Measurements from ENCODE around the gene TMEM11.

DNA sequence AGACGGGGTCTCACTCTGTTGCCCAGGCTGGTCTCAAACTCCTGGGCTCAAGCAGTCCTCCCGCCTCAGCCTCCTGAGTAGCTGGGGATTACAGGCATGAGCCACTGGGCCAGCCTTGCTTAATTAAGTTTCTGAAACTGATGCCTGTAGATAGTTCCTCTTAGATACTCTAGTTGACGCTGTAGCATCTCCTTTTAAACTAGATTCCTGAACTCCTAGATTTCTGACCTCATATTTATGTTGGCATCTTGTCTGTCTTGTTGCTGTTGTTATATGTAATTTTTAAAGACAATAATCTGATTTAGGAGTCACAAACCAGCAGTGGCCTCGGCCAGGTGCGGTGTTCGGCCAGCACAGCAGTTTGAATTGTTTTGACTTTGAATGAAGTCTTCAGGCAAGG, 49.7 kb downstream of the TMEM11 start:
- TF ChIP-seq, protein P1, sequence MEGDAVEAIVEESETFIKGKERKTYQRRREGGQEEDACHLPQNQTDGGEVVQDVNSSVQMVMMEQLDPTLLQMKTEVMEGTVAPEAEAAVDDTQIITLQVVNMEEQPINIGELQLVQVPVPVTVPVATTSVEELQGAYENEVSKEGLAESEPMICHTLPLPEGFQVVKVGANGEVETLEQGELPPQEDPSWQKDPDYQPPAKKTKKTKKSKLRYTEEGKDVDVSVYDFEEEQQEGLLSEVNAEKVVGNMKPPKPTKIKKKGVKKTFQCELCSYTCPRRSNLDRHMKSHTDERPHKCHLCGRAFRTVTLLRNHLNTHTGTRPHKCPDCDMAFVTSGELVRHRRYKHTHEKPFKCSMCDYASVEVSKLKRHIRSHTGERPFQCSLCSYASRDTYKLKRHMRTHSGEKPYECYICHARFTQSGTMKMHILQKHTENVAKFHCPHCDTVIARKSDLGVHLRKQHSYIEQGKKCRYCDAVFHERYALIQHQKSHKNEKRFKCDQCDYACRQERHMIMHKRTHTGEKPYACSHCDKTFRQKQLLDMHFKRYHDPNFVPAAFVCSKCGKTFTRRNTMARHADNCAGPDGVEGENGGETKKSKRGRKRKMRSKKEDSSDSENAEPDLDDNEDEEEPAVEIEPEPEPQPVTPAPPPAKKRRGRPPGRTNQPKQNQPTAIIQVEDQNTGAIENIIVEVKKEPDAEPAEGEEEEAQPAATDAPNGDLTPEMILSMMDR (IDR thresholded peaks at IDR 0.05): no peak
- TF ChIP-seq POLR2A (IDR thresholded peaks at IDR 0.05): no peak
- no peak for TF ChIP-seq EP300 (IDR thresholded peaks at IDR 0.05)
